Suprapubic skin (tissue), 4 donors: Measurements from ENCODE around the gene PELI1. TPM values are rescaled to one million over a fixed set of nuclear protein-coding genes. Genes with fewer than 3 reads are reported as not detected.

Source experiments
- DNase-seq, 2 donors: peaks; one replicate each; pipeline ENCODE4 v3.0.0-alpha.2; 2019; ENCODE audit warnings: low spot score in 2 of 2
- H3K27ac ChIP-seq: fragments of 200-600 bp; sonication (generic); one replicate; pipeline ENCODE4 v1.5.1; 2019
- H3K27me3 ChIP-seq: fragments of 200-600 bp; sonication (generic); one replicate; pipeline ENCODE4 v1.5.1; 2019
- H3K36me3 ChIP-seq: fragments of 200-600 bp; sonication (generic); one replicate; pipeline ENCODE4 v1.5.1; 2019
- H3K4me1 ChIP-seq: fragments of 200-600 bp; sonication (generic); one replicate; pipeline ENCODE4 v1.5.1; 2019
- H3K4me3 ChIP-seq: fragments of 200-600 bp; sonication (generic); one replicate; pipeline ENCODE4 v1.5.1; 2019; ENCODE audit warnings: mild to moderate bottlenecking
- H3K9me3 ChIP-seq: fragments of 200-600 bp; sonication (generic); one replicate; pipeline ENCODE4 v1.5.1; 2019
- EP300 ChIP-seq: sonication (generic); formaldehyde crosslinking; IDR thresholded peaks from one replicate; pipeline ENCODE4 v1.6.1; 2017; ENCODE audit warnings: antibody characterized with exemption
- POLR2A ChIP-seq, 2 donors: fragments of 450-650 bp; IDR thresholded peaks; one replicate each; pipeline ENCODE4 v1.6.1; 2017; ENCODE audit warnings: antibody characterized with exemption in 2 of 2, mild to moderate bottlenecking in 2 of 2, moderate library complexity in 2 of 2
- POLR2AphosphoS5 ChIP-seq, 3 donors: sonication (generic); formaldehyde crosslinking; IDR thresholded peaks; one replicate each; pipeline ENCODE4 v1.6.1; 2017; ENCODE audit warnings: antibody characterized with exemption in 3 of 3
- WGBS: methylation state at CpG from one replicate; pipeline ENCODE4 v1.1.5; 2018; 5-methylcytosine and 5-hydroxymethylcytosine counted together
- total RNA-seq, 4 donors: library from RNA; depleted of rRNA; stranded (reverse); fragments of >200 nt; gene quantifications; one replicate each; pipeline ENCODE4 v1.1.0, GENCODE V29; 2016
- TF ChIP-seq, protein P1 (sequence below), 2 donors: fragments of 200-600 bp in 1 of 2; fragments of 450-650 bp in 1 of 2; sonication (generic) in 1 of 2; IDR thresholded peaks; one replicate each; pipeline ENCODE4 v1.5.1; 2016 to 2019; ENCODE audit warnings: antibody characterized with exemption in 2 of 2, mild to moderate bottlenecking in 1 of 2, moderate library complexity in 1 of 2

The PELI1 gene
- total RNA-seq, 4 donors from 2014 or later: 50.6 to 72.3 (median 59.7) TPM

DNA sequence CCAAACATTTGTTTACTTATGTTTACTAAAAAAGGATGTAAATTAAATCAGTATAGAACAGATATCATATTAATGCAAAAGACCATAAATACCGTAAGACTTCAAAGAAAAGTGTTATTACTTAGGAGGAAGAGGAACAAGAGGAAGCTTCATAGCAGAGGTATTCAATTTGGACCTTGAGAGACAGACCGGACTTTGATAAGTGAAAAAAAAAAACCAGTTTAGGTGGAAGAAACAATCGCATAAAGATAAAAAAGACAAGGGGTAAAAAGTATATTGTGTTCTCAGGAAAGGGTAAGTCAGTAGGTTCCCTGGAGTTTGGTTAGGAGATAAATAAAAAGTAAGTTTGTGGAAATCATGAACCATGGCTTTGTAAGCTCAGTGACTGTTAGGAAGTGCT, 17.6 kb downstream of the PELI1 start:
- TF ChIP-seq EP300: no peak
- TF ChIP-seq POLR2AphosphoS5 (IDR thresholded peaks at IDR 0.05): no peak
- TF ChIP-seq, protein P1, sequence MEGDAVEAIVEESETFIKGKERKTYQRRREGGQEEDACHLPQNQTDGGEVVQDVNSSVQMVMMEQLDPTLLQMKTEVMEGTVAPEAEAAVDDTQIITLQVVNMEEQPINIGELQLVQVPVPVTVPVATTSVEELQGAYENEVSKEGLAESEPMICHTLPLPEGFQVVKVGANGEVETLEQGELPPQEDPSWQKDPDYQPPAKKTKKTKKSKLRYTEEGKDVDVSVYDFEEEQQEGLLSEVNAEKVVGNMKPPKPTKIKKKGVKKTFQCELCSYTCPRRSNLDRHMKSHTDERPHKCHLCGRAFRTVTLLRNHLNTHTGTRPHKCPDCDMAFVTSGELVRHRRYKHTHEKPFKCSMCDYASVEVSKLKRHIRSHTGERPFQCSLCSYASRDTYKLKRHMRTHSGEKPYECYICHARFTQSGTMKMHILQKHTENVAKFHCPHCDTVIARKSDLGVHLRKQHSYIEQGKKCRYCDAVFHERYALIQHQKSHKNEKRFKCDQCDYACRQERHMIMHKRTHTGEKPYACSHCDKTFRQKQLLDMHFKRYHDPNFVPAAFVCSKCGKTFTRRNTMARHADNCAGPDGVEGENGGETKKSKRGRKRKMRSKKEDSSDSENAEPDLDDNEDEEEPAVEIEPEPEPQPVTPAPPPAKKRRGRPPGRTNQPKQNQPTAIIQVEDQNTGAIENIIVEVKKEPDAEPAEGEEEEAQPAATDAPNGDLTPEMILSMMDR (IDR thresholded peaks at IDR 0.05): no peak
- no peak for TF ChIP-seq POLR2A (IDR thresholded peaks at IDR 0.05)
- WGBS: 75% methylated on average over 3 of the region's 3 CpGs
- DNase-seq: no peak
- Histone ChIP-seq H3K9me3 (no peaks in the 10 kb centered on the region), H3K4me3 (no peak overlapping the region), H3K36me3 (no peaks in the 10 kb centered on the region), H3K27me3 (no peaks in the 10 kb centered on the region), H3K4me1 (peaks cover 31% of the 10 kb centered on the region), H3K27ac (no peak overlapping the region)

DNA sequence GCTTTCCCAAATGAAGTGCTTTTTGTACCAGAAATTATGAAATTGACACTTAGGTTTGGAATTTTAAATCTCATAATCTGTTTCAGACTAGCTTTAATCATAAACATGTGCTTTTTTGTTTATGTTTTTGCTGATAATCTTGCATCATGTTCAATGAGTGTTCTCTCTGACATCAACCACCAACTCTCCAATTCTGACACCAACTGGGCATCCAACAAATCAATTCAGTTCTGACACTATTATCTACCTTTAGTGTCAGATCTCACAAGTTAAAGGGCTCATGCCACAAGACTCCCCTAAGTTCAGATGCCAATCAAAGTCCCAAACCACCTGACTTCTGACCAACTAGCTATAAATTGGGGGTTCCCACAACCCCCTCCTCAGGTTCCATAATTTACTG, 19.6 kb downstream of the PELI1 start:
- Histone ChIP-seq H3K4me3 (no peak overlapping the region), H3K27me3 (no peaks in the 10 kb centered on the region), H3K4me1 (peaks cover 43% of the 10 kb centered on the region), H3K27ac (no peak overlapping the region), H3K9me3 (no peaks in the 10 kb centered on the region), H3K36me3 (no peaks in the 10 kb centered on the region)
- DNase-seq: no peak
- TF ChIP-seq POLR2AphosphoS5 (IDR thresholded peaks at IDR 0.05) (no peak), EP300 (no peak), POLR2A (IDR thresholded peaks at IDR 0.05) (no peak)
- TF ChIP-seq, protein P1 (IDR thresholded peaks at IDR 0.05): no peak

DNA sequence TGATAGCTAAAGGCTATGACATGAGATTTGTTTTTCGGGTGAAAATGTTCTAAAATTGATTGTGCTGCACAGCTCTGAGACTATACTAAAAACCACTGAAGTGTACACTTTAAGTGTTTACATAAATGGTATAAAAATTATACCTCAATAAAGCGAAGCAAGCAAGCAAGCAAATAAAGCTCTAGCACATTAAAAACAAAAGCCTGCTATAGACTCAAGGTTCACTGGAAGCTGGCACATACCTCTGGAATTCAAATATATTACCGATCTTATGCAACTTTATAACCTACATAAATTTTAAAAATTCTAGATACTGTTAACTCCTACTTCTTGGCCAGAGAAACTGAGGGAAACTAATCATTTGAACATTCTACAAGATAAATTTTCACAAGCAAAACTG, 20.1 kb downstream of the PELI1 start:
- 43% methylated on average over 3 of the region's 3 CpGs for WGBS

DNA sequence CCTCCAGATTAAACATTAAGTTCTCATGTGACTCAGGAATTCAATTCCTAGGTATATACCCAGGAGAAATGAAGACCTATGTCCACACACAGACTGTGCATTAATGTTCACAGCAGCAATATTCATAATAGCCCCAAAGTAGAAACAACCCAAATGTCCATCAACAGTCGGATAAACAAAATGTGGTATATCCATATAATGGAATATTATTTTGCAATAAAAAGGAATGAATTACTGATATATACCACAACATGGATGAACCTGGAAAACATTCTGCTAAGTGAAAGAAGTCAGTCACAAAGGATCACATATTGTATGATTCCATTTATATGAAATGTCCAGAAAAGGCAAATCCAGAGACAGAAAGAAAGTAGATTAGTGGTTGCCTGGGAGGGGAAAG, 20.5 kb downstream of the PELI1 start:
- H3K27me3 ChIP-seq: no peaks in the 10 kb centered on the region
- no peaks in the 10 kb centered on the region for H3K36me3 ChIP-seq
- DNase-seq: no peak
- H3K4me3 ChIP-seq: no peak overlapping the region
- H3K9me3 ChIP-seq: no peaks in the 10 kb centered on the region
- WGBS: 100% methylated on average over 1 of the region's 1 CpG
- TF ChIP-seq EP300: no peak
- TF ChIP-seq, protein P1 (IDR thresholded peaks at IDR 0.05): no peak
- TF ChIP-seq POLR2A (IDR thresholded peaks at IDR 0.05): no peak
- no peak for TF ChIP-seq POLR2AphosphoS5 (IDR thresholded peaks at IDR 0.05)
- H3K27ac ChIP-seq: no peak overlapping the region
- peaks cover 42% of the 10 kb centered on the region for H3K4me1 ChIP-seq

More for the DNA sequence above, 20.1 kb downstream of the PELI1 start:
- Histone ChIP-seq H3K27me3 (no peaks in the 10 kb centered on the region), H3K36me3 (no peaks in the 10 kb centered on the region), H3K4me3 (no peak overlapping the region), H3K4me1 (peaks cover 44% of the 10 kb centered on the region), H3K9me3 (no peaks in the 10 kb centered on the region), H3K27ac (no peak overlapping the region)
- TF ChIP-seq EP300 (no peak), POLR2A (IDR thresholded peaks at IDR 0.05) (no peak), POLR2AphosphoS5 (IDR thresholded peaks at IDR 0.05) (no peak)
- TF ChIP-seq, protein P1 (IDR thresholded peaks at IDR 0.05): no peak
- DNase-seq: no peak

DNA sequence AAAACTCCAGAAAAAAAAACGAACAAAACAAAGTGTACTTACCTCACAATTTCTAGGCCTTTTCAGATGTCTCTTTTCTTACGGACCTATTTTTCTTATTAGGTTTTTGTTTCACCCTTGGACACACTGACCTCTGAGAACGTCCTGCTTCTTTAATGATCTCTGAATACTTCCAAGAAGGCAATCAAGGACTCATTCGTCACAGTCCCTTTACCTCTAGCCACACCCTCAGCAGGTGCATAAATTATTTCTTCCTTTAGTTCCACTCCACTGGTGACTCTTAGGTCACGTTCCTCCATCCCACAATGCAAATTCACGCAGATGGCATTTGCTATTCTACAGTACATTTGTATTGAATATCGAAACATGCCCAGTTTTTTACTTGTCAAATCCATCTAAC, 21.9 kb downstream of the PELI1 start:
- H3K4me1 ChIP-seq: peaks cover 43% of the 10 kb centered on the region
- H3K27ac ChIP-seq: no peak overlapping the region
- 75% methylated on average over 7 of the region's 7 CpGs for WGBS

DNA sequence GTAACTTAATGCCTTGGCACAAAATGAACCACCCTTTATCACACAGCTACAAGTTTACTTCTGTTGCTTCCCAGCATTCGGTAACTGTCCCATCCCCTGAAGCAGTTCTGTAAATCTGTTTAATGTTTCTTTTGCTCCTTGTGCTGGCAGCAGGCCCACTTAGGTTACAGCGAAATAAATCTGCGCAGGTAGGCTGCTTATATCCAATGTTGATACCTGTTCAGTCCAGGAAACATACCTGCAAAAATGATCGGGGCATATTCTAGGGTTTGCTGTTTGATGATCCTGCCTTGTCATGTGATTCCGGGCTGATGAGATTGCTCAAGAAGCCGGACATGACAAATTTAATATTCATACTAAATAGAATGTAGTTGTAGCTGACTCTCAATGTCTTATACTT, 23.3 kb downstream of the PELI1 start:
- peak overlapping the region; percentile 18 for H3K27ac ChIP-seq
- H3K27me3 ChIP-seq: no peaks in the 10 kb centered on the region
- TF ChIP-seq POLR2A (IDR thresholded peaks at IDR 0.05): no peak
- TF ChIP-seq, protein P1 (IDR thresholded peaks at IDR 0.05): no peak
- TF ChIP-seq POLR2AphosphoS5 (IDR thresholded peaks at IDR 0.05): no peak
- no peak for TF ChIP-seq EP300
- H3K9me3 ChIP-seq: no peaks in the 10 kb centered on the region
- peaks cover 57% of the 10 kb centered on the region for H3K4me1 ChIP-seq
- no peaks in the 10 kb centered on the region for H3K36me3 ChIP-seq
- H3K4me3 ChIP-seq: no peak overlapping the region
- DNase-seq: no peak
- 53% methylated on average over 6 of the region's 6 CpGs for WGBS

More for the DNA sequence above, 21.9 kb downstream of the PELI1 start:
- H3K36me3 ChIP-seq: no peaks in the 10 kb centered on the region
- H3K4me3 ChIP-seq: no peak overlapping the region
- H3K27me3 ChIP-seq: no peaks in the 10 kb centered on the region
- no peak for TF ChIP-seq POLR2A (IDR thresholded peaks at IDR 0.05)
- TF ChIP-seq POLR2AphosphoS5 (IDR thresholded peaks at IDR 0.05): no peak
- TF ChIP-seq EP300: no peak
- no peaks in the 10 kb centered on the region for H3K9me3 ChIP-seq
- DNase-seq: no peak
